ENCODE data around the gene NUP188. TPM values are rescaled to one million over a fixed set of nuclear protein-coding genes. Genes with fewer than 3 reads are reported as not detected.

The NUP188 gene
- total RNA-seq, 1 experiment from 2014 or later: 52.0 TPM

- Histone ChIP-seq H3K9me3 (ENCODE audit: low read length) (no peaks in the 10 kb centered on the region), H2AFZ (ENCODE audit: low read length) (no peak overlapping the region), H3K9me2 (replicated peaks; ENCODE audit: low read length) (no peaks in the 10 kb centered on the region), H3K27me3 (ENCODE audit: low read length) (no peaks in the 10 kb centered on the region), H3K9ac (ENCODE audit: low read length) (no peak overlapping the region), H3K4me3 (ENCODE audit: low read length) (no peak overlapping the region), H3K79me2 (ENCODE audit: low read length) (no peaks in the 10 kb centered on the region), H4K20me1 (ENCODE audit: low read length) (no peaks in the 10 kb centered on the region), H3K4me2 (ENCODE audit: low read length) (no peak overlapping the region), H3F3A (ENCODE audit: low read length, unreplicated experiment) (no peaks in the 10 kb centered on the region), H3K27ac (ENCODE audit: low read length) (no peak overlapping the region), H3K4me1 (ENCODE audit: insufficient read depth, low read length) (no peaks in the 10 kb centered on the region), H3K36me3 (ENCODE audit: low read depth, low read length) (peaks cover 25% of the 10 kb centered on the region)
- BruUV-seq (replicated peaks): no TSS peak
- no peak for ATAC-seq
- POLR2A ChIA-PET (ENCODE audit: unreplicated experiment): no interaction called here
- no peak for DNase-seq
- CTCF ChIA-PET: no interaction called here
- TF ChIP-seq EZH2phosphoT487 (IDR thresholded peaks at IDR 0.05; ENCODE audit: borderline replicate concordance, low read length) (no peak), EZH2 (IDR thresholded peaks at IDR 0.05; ENCODE audit: low read length, unreplicated experiment) (no peak), CTCF (conservative IDR thresholded peaks at IDR 0.05; ENCODE audit: low read depth, low read length) (no peak)
- intact Hi-C loops (cut with micrococcal nuclease): no loop called here
Observed at GRCh38 chr9:128979111-128979510, 31.6 kb downstream of the NUP188 start.

GRCh38 chr9:128983536-128983935 lies 36.0 kb downstream of the NUP188 start:
- no peak overlapping the region for H2AFZ ChIP-seq (ENCODE audit: low read length)
- no peak overlapping the region for H3K4me3 ChIP-seq (ENCODE audit: low read length)
- H3K9ac ChIP-seq (ENCODE audit: low read length): no peak overlapping the region
- no peaks in the 10 kb centered on the region for H3K9me3 ChIP-seq (ENCODE audit: low read length)
- no peak overlapping the region for H3K27ac ChIP-seq (ENCODE audit: low read length)
- peaks cover 7% of the 10 kb centered on the region; the same call in 1 of the 2 replicates for H3K4me1 ChIP-seq (ENCODE audit: insufficient read depth, low read length)
- no peaks in the 10 kb centered on the region for H3F3A ChIP-seq (ENCODE audit: low read length, unreplicated experiment)
- no peaks in the 10 kb centered on the region for H3K79me2 ChIP-seq (ENCODE audit: low read length)
- H3K9me2 ChIP-seq (replicated peaks; ENCODE audit: low read length): no peaks in the 10 kb centered on the region
- no TSS peak for BruUV-seq (replicated peaks)
- TF ChIP-seq EZH2phosphoT487 (IDR thresholded peaks at IDR 0.05; ENCODE audit: borderline replicate concordance, low read length) (no peak), CTCF (conservative IDR thresholded peaks at IDR 0.05; ENCODE audit: low read depth, low read length) (no peak), EZH2 (IDR thresholded peaks at IDR 0.05; ENCODE audit: low read length, unreplicated experiment) (no peak)
- H3K27me3 ChIP-seq (ENCODE audit: low read length): no peaks in the 10 kb centered on the region
- intact Hi-C loops (cut with micrococcal nuclease): no loop called here
- H3K4me2 ChIP-seq (ENCODE audit: low read length): no peak overlapping the region
- H4K20me1 ChIP-seq (ENCODE audit: low read length): no peaks in the 10 kb centered on the region
- H3K36me3 ChIP-seq (ENCODE audit: low read depth, low read length): peaks cover 33% of the 10 kb centered on the region
- no peak for DNase-seq
- ChIA-PET POLR2A (ENCODE audit: unreplicated experiment) (no interaction called here), CTCF (no interaction called here)
- ATAC-seq: no peak

GRCh38 chr9:128986671-128987070 lies 39.2 kb downstream of the NUP188 start:
- H3K27ac ChIP-seq (ENCODE audit: low read length): no peak overlapping the region
- no peaks in the 10 kb centered on the region for H4K20me1 ChIP-seq (ENCODE audit: low read length)
- H3K79me2 ChIP-seq (ENCODE audit: low read length): no peaks in the 10 kb centered on the region
- no TSS peak for BruUV-seq (replicated peaks)
- peaks cover 7% of the 10 kb centered on the region; the same call in 1 of the 2 replicates for H3K4me1 ChIP-seq (ENCODE audit: insufficient read depth, low read length)
- H3K9me2 ChIP-seq (replicated peaks; ENCODE audit: low read length): no peaks in the 10 kb centered on the region
- no peak overlapping the region for H2AFZ ChIP-seq (ENCODE audit: low read length)
- ATAC-seq: no peak
- no peak overlapping the region for H3K9ac ChIP-seq (ENCODE audit: low read length)
- no peaks in the 10 kb centered on the region for H3K9me3 ChIP-seq (ENCODE audit: low read length)
- ChIA-PET POLR2A (ENCODE audit: unreplicated experiment) (no interaction called here), CTCF (no interaction called here)
- peaks cover 23% of the 10 kb centered on the region for H3K36me3 ChIP-seq (ENCODE audit: low read depth, low read length)
- no peaks in the 10 kb centered on the region for H3K27me3 ChIP-seq (ENCODE audit: low read length)
- DNase-seq: no peak
- H3F3A ChIP-seq (ENCODE audit: low read length, unreplicated experiment): no peaks in the 10 kb centered on the region
- no peak overlapping the region for H3K4me3 ChIP-seq (ENCODE audit: low read length)
- intact Hi-C loops (cut with micrococcal nuclease): no loop called here
- TF ChIP-seq EZH2 (IDR thresholded peaks at IDR 0.05; ENCODE audit: low read length, unreplicated experiment) (no peak), CTCF (conservative IDR thresholded peaks at IDR 0.05; ENCODE audit: low read depth, low read length) (no peak), EZH2phosphoT487 (IDR thresholded peaks at IDR 0.05; ENCODE audit: borderline replicate concordance, low read length) (no peak)
- no peak overlapping the region for H3K4me2 ChIP-seq (ENCODE audit: low read length)
